Nasal cavity respiratory epithelium epithelial cell of viscerocranial mucosa (primary cell): Measurements from ENCODE around the gene SMNDC1. TPM values are rescaled to one million over a fixed set of nuclear protein-coding genes. Genes with fewer than 3 reads are reported as not detected.

Experiments
- total RNA-seq: library from RNA; depleted of rRNA; stranded (reverse); fragments of >200 nt; gene quantifications from 2 replicates; pipeline ENCODE4 v1.2.3, GENCODE V29; 2014

SMNDC1 gene
- 9.2 and 13.7 TPM in 2 replicates for total RNA-seq

DNA sequence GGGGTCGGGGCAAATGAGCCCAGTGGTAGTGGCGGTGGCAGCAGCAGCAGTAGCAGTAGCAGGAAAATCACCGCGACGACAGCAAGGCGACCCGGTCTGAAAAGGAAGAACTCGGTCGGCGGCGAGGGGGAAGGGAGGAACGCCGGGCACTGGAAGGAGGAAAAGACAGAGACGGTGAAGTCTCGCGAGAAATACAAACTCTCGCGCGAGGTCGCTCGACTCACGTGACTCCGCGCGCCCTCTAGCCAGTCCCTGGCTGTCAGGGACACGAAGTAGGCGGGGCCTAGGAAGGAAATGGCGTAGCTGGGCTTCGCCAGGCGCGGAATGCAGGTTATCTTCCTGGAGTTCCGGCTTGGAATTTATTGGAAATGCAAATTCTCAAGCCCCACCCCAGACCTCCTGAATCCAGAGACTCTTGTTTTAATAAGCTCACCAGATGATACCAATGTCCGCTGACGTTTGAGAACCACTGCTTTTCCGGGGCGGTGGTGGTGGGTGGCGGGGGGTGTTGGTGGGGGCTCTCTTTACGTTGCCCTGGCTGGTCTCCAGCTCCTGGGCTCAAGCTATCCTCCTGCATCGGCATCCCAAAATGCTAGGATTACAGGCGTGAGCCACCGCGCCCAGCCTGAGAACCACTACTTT, at the start of gene SMNDC1:
Gene SMNDC1, minus strand, starts transcription at position 141 of the 642 bp plus-strand sequence. CDS start 1,333 bp downstream, outside the sequence.

Other genes starting within 250 kb of the SMNDC1 start
- 36.9 and 58.3 TPM in 2 replicates for gene MXI1, start 97.3 kb downstream of the SMNDC1 start, total RNA-seq
- gene DUSP5, start 193.0 kb upstream of the SMNDC1 start, total RNA-seq, result 27.3 and 234 TPM in 2 replicates